GM19468 (cell line): ENCODE measurements around the gene EEF1AKMT3.

Source experiments
- ATAC-seq: cut with Tn5 transposase; IDR thresholded peaks from one replicate; pipeline ENCODE4 v1.9.1; 2021; ENCODE audit warnings: mild to moderate bottlenecking, moderate library complexity, moderate number of reproducible peaks; ENCODE audit not compliant: unreplicated experiment; ENCODE audit errors: extremely low read depth

EEF1AKMT3 gene

DNA sequence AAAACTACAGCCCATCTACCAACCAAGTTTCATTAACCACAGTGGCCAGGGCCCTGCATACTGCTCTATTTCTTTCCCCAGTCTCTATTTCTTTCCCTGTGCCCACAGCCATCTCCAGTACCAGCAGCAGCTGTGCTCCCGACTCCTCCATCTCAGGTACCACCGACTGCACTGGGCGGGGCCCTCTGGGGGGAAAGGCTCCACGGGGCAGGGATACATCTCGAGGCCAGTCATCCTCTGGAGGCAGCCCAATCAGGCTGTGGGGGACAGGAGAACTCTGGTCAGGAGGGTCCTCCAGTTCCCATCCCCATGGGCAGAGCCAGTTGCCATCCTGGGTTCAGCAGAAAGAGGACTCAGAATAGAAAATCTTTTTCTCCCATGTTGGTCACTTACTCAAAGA is 23.4 kb upstream of the EEF1AKMT3 start:
- no peak for ATAC-seq

DNA sequence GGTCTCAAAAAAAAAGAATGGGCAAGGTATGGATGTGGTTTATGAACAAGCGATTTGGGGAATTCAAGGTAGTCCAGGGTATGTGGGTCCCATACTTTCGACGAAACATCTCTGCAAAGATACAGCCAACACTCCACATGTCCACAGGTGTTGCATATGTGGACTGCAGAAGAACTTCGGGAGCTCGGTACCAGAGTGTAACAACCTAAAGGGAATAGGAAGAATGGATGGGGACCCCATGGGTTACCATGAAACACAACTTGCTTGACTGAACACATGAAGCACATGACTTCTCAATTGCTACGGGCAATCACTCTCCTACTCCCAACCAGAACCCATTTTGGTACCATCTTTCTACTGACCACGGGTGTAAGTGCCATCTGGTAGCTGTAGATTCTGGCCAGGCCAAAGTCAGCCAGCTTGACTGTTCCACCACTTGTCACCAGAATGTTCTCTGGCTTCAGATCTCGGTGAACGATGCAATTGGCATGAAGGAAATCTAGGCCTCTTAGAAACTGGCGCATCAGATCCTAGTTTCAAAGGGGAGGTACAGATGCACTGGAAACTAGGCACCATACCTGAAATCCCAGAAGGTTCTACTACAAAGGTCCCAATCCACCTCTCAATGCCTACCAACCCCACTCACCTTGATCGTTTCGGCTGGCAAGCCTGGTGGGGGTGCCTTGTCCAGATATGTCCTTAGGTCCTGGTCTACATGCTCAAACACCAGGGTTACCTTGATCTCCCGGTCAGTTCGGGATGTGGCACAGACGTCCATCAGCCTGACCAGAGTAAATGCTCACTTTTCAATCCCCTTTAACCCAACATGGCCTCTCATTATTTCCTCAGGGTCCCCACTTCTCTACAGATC is 21.6 kb upstream of the EEF1AKMT3 start:
- no peak for ATAC-seq

DNA sequence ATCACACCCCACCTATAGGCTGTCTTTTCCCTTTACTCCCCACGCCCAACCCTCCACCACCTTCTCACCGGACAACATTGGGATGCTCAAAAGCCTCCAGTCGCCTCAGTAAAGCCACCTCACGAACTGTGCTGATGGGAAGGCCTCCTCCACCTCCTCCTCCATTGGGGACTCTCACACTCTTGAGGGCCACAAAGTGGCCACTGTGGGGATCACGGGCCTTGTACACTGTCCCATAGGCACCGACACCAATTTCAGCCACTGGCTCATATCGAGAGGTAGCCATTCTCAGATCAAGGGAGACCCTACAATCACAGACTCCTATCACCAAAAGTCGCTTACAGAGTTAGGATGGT is 21.0 kb upstream of the EEF1AKMT3 start:
- ATAC-seq, result no peak

DNA sequence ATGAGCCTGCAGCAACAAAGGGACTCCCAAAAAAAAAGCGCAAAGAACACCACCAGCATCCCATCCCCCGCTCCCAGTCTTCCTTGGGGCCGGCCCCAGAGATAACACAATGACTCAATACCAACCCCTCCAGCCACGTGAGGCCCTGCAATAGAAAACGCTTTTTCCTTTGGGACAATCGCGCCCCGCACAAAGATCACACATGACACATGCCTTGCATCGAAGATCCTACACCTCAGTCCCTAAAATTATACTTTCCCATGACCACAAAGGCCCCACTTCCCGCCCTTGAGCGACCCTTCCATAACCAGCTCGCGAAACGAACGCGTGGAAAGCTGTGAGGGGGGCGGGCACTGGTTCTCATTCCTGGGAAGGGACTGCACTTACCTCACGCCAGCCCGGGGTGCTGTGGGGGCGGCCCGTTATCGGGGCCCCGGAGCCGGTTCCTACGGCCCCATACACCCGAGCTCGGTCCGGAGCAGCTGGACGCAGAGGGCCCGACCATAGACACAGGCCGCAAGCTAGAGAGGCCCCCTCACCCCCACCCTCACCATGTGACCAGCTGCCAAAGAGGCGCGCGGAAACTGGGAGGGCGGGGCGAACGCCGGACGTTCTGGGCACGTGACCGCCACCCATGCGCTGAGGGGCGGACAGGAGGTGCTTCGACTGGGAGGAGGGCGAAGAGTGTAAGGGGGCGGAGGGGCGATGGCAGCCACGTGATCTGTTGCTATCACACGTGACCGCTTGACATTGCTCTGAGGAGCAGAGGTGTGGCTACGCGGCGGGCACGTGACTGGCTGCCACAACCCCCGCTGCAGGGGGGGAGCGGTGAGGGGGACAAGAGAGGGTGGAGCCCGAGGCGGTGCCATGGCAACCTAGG is 20.4 kb upstream of the EEF1AKMT3 start, which contains the start of gene CDK4:
Gene CDK4 (minus strand): TSS at position 523 of the 880 bp plus-strand sequence. CDS start 593 bp downstream, outside the sequence.
- ATAC-seq, result peak; percentile 61

DNA sequence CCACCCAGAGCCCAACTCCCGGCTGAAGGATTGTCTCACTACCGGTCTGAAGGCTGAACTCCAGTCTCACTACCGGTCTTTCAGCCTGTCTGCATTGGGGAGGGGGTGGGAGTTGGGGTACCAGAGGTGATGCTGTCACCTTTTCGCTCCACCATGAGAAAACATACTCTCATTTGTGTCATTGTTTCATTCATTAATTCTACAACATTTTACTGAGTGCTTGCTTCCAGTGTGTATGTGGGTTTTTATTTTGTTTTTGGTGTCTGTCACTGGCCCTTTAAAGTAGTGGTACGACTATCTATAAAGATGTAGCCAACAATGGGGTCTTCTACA is 19.8 kb upstream of the EEF1AKMT3 start:
- ATAC-seq, result no peak

DNA sequence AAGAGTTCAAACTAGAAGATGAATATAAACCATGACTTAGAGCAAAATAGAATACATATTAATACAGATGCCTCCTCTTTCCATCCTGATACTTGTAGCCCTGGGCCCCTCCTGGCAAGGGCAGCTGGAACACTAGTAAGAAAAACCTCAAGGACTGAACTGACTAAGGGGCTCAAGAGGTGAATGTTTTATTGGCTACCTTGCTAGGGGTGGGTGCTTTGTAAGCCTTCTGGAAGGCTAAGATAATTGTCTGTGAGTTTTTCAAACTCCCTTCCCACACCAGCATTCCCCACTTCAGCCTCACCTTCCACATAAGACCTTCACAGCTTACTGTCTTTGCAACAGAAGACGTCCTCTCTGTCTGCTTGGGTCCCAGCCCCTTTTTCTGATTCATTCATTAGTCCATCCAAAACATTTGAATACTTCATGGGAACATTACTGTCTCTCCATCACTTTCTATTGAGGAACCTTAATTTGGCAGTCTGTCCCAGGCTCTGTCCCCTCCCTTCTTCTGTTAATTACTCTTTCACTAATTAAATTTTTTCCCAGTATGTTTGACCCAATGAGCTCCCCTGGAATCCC is 18.6 kb upstream of the EEF1AKMT3 start:
- no peak for ATAC-seq

DNA sequence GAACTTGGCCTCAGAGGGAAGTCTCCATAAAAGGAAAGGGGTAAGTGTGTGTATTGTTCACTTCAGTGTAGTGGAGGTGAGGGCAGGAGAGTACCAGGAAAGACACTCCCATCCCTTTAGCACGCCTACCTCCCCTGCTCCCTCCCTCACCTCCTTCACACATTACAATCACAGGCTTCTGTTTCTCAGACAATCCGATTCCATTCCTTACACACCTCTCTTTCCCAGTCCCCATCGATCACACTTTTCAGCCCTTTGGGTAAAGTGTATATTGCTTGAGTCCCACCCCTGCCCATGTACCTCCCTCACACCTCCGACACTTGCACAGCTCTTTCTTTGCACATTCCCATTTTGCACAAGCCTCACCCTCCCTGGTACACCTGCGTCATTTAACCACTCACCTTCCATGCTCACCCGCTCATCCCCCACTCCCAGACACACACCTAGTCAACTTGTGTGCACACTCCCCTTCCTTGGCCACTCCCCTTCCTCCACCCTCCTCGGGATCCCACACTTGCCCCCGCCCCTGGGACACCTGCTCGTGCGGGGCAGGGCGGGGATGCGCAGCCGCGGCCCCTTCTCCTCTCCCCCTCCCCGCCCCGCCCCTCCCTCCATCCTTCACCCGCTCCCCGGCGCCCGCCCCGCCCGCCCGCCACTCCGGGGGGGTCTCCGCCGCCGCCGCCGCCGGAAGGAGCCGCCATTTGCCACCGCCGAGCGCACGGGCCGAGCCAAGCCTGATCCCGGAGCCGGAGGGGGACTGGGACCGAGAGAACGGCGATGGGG is 17.8 kb upstream of the EEF1AKMT3 start, which contains the start of gene MARCHF9:
Gene MARCHF9 (plus strand): TSS at position 693 of the 783 bp plus-strand sequence. CDS start 426 bp downstream, outside the sequence.
- ATAC-seq, result no peak

DNA sequence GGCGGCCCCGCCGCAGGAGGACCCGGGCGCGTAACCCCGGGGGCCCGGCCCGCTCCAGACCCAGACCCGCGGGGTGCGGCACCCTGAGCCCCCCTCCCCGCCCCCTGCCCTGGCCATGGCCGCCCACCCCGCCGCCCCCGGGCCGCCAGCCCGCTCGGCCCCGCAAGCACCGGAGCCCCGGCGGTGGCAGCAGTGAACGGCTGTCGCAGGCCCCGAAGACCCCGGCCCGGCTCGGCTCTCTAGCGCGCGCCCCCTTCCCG is 17.3 kb upstream of the EEF1AKMT3 start:
- no peak for ATAC-seq

DNA sequence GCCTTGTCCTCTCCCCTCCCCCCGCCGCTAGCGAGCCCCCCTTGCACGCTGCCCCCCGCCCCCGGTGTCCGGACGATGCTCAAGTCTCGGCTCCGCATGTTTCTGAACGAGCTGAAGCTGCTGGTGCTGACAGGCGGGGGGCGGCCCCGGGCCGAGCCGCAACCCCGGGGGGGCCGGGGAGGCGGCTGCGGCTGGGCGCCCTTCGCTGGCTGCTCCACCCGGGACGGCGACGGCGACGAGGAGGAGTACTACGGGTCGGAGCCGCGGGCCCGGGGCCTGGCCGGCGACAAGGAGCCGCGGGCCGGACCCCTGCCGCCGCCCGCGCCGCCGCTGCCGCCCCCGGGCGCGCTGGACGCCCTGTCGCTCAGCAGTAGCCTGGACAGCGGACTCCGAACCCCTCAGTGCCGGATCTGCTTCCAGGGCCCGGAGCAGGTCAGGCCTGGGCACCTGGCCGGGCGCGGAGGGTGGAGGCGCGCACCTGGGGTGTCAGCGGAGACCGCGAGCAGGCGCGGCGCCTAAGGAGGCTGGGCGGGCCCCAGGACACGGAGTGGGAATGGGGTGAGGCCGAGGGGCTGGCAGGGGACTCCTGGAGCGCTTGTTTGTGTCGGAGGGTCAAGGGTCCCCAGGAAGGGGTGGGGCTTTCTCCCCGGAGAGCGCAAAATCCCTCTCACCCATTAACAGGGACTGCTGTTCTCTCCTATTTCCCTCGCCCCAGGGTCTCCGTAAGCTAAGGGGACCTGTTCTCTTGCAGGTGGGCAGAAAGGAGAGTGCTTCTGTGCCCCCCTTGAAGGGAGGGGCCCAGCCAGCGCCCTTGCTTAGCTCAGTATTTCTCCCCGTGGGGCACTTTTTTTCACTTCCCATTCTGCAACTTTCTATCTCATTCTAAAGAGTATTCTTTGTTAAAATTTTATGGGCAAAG is 16.7 kb upstream of the EEF1AKMT3 start:
- ATAC-seq, result no peak

DNA sequence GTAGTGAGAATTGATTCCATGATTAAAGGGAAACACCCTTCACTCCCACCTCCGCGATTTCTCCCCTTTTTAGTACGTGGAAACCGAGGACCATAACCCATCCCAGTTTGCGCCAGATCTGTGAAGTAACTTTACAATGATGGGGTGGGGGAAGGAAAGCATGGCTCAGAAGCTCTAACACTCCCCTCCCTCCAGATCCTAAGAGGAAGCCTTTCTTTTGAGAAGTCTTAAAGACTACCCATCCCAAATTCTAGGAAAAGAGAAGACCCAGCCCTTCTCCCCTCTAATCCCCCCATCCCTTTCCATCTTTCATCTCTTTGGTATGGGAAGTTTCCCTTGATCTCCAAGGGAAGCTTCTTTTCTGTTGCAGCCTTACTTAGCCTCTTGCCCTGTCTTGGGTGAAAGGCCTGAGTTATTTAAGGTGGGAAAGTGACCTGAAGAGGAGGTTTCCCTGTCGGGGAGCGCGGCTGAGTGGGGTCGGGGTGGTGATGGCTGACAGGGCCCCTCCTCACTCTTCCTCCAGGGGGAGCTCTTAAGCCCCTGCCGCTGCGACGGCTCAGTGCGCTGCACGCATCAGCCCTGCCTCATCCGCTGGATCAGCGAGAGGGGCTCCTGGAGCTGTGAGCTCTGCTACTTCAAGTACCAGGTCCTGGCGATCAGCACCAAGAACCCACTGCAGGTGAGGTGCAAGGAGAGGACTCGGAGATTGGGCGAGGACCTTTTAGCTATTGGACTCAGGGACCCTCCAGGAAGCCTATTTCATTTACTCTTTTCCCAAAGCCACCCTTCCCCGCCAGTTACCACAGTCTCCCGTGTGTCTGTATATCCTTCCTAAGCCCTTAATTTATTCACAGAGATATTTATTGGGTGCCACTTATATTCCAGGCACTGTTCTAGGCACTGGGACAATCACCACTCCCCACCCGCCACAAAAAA is 15.7 kb upstream of the EEF1AKMT3 start:
- ATAC-seq, result no peak

DNA sequence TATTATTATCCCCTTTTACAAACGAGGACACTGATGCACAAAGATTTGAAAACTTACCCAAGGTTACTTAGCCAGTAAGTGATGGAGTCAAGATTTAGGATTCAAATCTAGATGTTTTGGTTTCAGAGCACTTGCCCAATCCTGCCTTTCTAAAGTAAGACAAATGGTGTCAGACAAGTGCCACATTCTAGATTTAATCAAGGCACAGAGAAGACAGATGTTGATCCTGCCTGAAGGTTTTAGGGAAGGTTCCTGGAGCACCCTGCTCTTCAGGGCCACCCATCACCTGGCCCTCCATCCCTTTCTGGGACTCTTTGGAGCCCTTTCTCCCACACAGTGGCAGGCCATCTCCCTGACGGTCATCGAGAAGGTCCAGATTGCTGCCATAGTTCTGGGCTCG is 14.6 kb upstream of the EEF1AKMT3 start:
- no peak for ATAC-seq

DNA sequence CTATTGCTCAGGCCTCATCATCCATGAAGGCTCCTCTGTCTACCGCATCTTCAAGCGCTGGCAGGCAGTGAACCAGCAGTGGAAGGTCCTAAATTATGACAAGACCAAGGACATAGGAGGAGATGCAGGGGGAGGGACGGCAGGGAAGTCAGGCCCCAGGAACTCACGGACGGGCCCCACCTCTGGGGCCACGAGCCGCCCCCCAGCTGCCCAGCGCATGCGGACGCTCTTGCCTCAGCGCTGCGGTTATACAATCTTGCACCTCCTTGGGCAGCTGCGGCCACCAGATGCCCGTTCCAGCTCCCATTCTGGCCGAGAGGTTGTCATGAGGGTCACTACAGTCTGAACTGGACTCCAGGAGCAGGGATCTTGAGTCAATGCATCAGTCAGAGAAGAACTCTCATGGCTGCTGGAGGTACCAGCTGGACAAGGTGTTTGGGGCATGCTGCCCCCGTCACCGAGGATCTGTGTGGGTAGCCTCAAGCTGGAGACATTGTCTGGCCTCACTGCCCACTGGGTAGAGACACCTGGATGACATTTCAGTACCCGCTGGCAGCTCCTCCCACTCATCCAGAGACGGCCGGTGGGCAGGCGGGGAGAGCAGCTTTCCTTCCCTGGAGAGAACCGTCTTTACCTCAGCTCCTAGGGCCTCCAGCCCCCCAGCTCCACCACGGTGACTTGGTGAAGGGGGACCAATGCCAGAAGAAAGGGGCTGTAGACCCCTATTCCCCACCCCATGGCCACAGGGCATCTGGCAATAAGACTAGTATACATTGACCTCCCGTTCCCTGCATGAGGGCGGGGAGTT is 13.7 kb upstream of the EEF1AKMT3 start:
- no peak for ATAC-seq

DNA sequence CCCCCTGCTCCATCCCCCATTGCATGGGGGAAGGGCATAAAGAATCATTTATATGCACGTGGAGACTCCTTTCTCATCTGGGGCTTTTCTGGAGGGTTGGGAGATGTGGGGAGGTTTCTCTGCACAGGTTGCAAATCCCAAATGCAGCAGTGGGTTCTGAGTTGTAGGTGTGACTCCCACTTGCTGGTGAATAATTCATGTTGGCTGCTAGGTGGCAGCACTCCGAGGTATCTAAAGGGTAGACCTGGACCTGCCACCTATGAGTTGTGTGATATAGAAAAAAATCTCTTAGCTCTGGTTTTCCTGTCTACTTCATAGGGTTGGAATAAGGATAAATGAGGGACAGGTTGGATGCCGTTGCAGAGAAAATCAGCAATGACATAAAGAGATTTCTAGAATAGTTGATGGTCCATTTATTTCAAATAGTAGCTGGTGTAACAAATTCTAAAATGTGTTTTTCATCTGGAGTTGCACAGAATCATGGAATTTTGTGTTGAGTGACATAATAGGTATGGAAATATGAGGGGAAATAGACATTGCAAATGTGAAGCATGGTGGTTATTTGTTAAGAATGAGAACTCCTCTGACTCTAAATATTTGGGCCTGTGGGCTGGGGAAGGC is 12.9 kb upstream of the EEF1AKMT3 start:
- no peak for ATAC-seq

DNA sequence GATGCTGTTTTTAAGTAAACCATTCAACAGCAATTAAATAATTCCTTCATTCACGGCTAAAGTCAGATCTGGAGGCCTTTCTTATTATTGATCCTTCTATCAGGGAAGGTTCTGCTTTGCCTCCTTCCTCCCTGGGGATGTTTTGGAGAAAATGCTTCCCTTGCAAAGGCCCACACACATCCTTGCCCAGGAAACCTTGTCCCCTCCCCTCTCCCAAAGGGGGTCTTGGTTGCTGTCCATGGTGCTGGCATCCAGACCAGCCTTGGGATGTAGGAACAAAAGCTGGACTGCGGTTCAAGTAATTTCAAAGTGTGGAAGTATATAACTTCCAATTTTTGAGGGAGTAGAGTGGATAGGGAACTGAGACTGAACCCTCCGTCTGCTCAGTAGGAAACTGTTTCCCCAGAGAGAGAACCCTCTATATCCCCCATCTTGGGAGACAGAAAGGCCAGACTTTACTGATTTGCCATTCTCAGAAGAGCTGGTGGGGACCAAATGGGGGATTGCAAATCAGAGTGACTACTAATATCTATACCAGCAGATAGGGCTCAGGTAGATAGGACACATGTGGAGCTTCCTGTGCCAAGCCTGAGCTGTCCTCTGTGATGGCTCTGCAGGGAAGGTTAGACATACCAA is 11.9 kb upstream of the EEF1AKMT3 start:
- no peak for ATAC-seq

DNA sequence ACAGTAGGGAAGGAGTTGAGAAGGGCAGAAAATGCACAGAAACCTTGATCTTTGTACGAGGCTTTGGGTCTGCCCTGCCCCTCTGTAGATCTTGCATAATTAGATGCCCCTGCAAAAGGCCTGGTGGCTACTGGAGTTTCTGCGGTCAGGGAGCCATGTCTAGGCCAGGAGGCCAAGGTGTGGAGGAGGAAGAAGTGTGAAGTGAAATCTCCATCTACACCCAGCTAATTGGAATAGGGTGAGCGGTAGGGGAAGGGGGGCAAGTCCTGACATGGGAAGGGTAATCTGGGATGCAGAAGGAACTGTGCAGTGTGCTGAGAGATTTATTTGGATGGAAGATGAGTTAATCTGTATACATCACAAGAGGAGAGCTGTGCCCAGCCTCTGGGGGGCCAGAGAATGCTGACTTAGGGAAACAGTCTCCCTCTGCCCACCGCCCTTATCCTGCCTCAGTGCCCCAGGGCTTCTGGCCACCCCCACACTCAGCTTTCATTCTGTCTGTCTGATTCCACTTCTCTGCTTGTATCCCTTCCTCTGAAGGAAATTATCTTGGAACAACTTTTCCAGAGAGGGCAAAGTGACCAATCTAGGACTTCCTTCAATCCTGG is 10.9 kb upstream of the EEF1AKMT3 start:
- no peak for ATAC-seq

DNA sequence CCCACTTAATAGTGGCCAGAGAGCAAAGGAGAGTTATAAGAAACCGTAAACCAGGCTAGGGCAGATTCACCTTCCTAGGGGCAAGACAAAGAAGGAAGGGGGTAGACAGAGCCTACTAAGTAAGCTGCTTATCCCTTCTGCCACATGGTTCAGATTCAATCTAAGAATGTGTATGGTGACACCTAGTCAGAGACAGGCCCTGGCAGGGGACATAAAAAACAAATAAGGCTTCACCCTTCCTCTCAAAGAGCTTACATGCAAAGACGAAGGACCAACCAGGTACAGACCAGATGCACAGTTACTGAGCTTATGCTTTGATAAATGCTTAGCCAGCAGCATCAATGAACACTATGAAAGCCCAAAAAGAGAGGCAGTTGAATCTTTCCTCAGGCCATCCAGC is 10.0 kb upstream of the EEF1AKMT3 start:
- no peak for ATAC-seq
